Endothelial cell of umbilical vein (primary cell): ENCODE data around the gene REPIN1. TPM values are rescaled to one million over a fixed set of nuclear protein-coding genes. Genes with fewer than 3 reads are reported as not detected.

Experiments used
- BruUV-seq: library from RNA; stranded (reverse); fragments of 400-500 nt; replicated peaks from 2 replicates; lab custom pipeline; 2021; lab: Mats Ljungman, UMichigan
- CTCF ChIA-PET: fragments of 300-600, 350-600 bp; sonication (Branson Sonifier 250); formaldehyde crosslinking; loops from one replicate; lab custom pipeline; 2021; ENCODE audit warnings: antibody characterized with exemption, inconsistent platforms; lab: Charles Lee
- POLR2A ChIA-PET: fragments of 300-600, 350-600 bp; sonication (Branson Sonifier 250); formaldehyde crosslinking; loops from one replicate; lab custom pipeline; 2021; ENCODE audit warnings: antibody characterized with exemption, inconsistent platforms; lab: Charles Lee
- DNase-seq: peaks from one replicate; pipeline ENCODE4 v3.0.0-alpha.2; 2011; ENCODE audit warnings: low read depth, low spot score
- FAIRE-seq: peaks from 2 replicates; lab custom pipeline; 2011; peaks lifted over from hg19 to GRCh38; lab: Jason Lieb, UNC
- H2AFZ ChIP-seq: 2 replicates; pipeline ENCODE4 v1.6.0; 2012; ENCODE audit warnings: low read depth, low read length, control low read depth, inconsistent platforms
- H3K27ac ChIP-seq: 2 replicates; pipeline ENCODE4 v1.5.1; 2011; ENCODE audit warnings: low read depth, mild to moderate bottlenecking, control low read depth, low read length, moderate library complexity; ENCODE audit not compliant: insufficient read depth
- H3K27me3 ChIP-seq, 2 experiments: 2 replicates each; pipeline versions ENCODE4 v1.6.0 to v1.6.1; 2011; ENCODE audit warnings: low read length in 2 of 2, mixed read lengths in 1 of 2; ENCODE audit not compliant: control insufficient read depth in 2 of 2, insufficient read depth in 2 of 2
- H3K36me3 ChIP-seq, 2 experiments: 2 replicates in 1 of 2; 3 replicates in 1 of 2; pipeline ENCODE4 v1.5.1; 2011; ENCODE audit warnings: low read length in 2 of 2, mild to moderate bottlenecking in 1 of 2, moderate library complexity in 1 of 2; ENCODE audit not compliant: control insufficient read depth in 2 of 2, insufficient read depth in 2 of 2; ENCODE audit errors: extremely low read depth in 1 of 2
- H3K4me1 ChIP-seq: 3 replicates; pipeline ENCODE4 v1.5.1; 2011; ENCODE audit warnings: mild to moderate bottlenecking, low read length; ENCODE audit not compliant: control insufficient read depth, insufficient read depth; ENCODE audit errors: extremely low read depth
- H3K4me2 ChIP-seq: 2 replicates; pipeline ENCODE4 v1.6.1; 2011; ENCODE audit warnings: low read length, control low read depth, mixed read lengths; ENCODE audit not compliant: insufficient read depth
- H3K4me3 ChIP-seq, 3 experiments: fragments of 200-600 bp in 1 of 3; sonication (generic), shearing (Covaris generic) in 1 of 3; replicated peaks in 1 of 3; 2 replicates each; pipeline ENCODE4 v1.5.1; 2011 to 2016; ENCODE audit warnings: control low read depth in 3 of 3, low read length in 3 of 3, mild to moderate bottlenecking in 2 of 3, inconsistent platforms in 1 of 3, low read depth in 1 of 3, moderate library complexity in 1 of 3; ENCODE audit not compliant: insufficient read depth in 1 of 3
- H3K79me2 ChIP-seq: 2 replicates; pipeline ENCODE4 v1.6.0; 2012; ENCODE audit warnings: low read length, inconsistent platforms; ENCODE audit not compliant: control insufficient read depth, insufficient read depth
- H3K9ac ChIP-seq: replicated peaks from 2 replicates; pipeline ENCODE3; 2011; ENCODE audit warnings: low read length, control low read depth; ENCODE audit not compliant: insufficient read depth; ENCODE audit errors: extremely low read depth
- H3K9me1 ChIP-seq: replicated peaks from 3 replicates; pipeline ENCODE4 v1.6.0; 2011; ENCODE audit warnings: mild to moderate bottlenecking, low read length; ENCODE audit not compliant: control insufficient read depth, insufficient read depth; ENCODE audit errors: extremely low read depth
- H3K9me3 ChIP-seq: replicated peaks from 2 replicates; pipeline ENCODE4 v1.5.1; 2012; ENCODE audit warnings: low read length, inconsistent platforms; ENCODE audit not compliant: control insufficient read depth, insufficient read depth
- H4K20me1 ChIP-seq: replicated peaks from 2 replicates; pipeline ENCODE3; 2011; ENCODE audit warnings: mild to moderate bottlenecking, low read length; ENCODE audit not compliant: control insufficient read depth, insufficient read depth; ENCODE audit errors: extremely low read depth
- CTCF ChIP-seq, 2 donors: IDR thresholded peaks; 1 replicate in 1 of 2; 2 replicates in 1 of 2; pipeline ENCODE4 v1.5.1; 2011; ENCODE audit warnings: low read length in 2 of 2, mild to moderate bottlenecking in 2 of 2, moderate library complexity in 2 of 2, control low read depth in 1 of 2, inconsistent platforms in 1 of 2, low read depth in 1 of 2; ENCODE audit not compliant: insufficient read depth in 1 of 2; ENCODE audit errors: extremely low read depth in 1 of 2
- GATA2 ChIP-seq: IDR thresholded peaks from 2 replicates; pipeline ENCODE4 v1.7.0; 2011; ENCODE audit warnings: low read depth, mild to moderate bottlenecking, moderate library complexity, mixed read lengths, low read length; ENCODE audit not compliant: insufficient read length, insufficient read depth
- MAX ChIP-seq: IDR thresholded peaks from 2 replicates; pipeline ENCODE4 v1.6.1; 2011; ENCODE audit not compliant: insufficient read depth, insufficient read length
- dilution Hi-C: fragments of 300-500 bp; cut with MboI; formaldehyde crosslinking; loops from one replicate; pipeline ENCODE4 v1.15.0; 2019; ENCODE audit warnings: low sequenced_read_pairs; ENCODE audit not compliant: extremely low pct_ligation_motif_present
- intact Hi-C: fragments of 100-400 bp; cut with micrococcal nuclease; formaldehyde crosslinking; loops from one replicate; pipeline ENCODE4 v1.10.0; 2022
- polyA plus RNA-seq, 4 experiments: library from polyadenylated mRNA; depleted of rRNA in 3 of 4; stranded (reverse) in 3 of 4; unstranded in 1 of 4; fragments of >200 nt; gene quantifications; 2 replicates each; pipeline versions ENCODE4 v1.2.1 to v1.2.3, GENCODE V29; 2011 to 2012; ENCODE audit warnings: missing spikeins in 1 of 4
- total RNA-seq: library from RNA; stranded (reverse); gene quantifications from 2 replicates; pipeline ENCODE4 v1.2.3, GENCODE V29; 2021

Gene REPIN1
- total and polyA plus RNA-seq, 2 donors (not counting 3 experiments of a cell fraction or from before 2014, with no cell fraction given), result 108 to 140 TPM

- dilution Hi-C loops, result no loop called here
- FAIRE-seq, result peak; percentile 79
Measured at GRCh38 chr7:150356265-150356897, 12.2 kb upstream of the REPIN1 start.

More at GRCh38 chr7:150356265-150356897, 12.2 kb upstream of the REPIN1 start:
- DNase-seq, result peak; percentile 64
- no peaks in the 10 kb centered on the region for H3K9me3 ChIP-seq
- intact Hi-C loops, result loop anchor here (1.0 to 5.0 kb wide), 4 partner anchors 22 to 398 kb away; partner anchors contain the start of gene ZNF775
- peaks cover 0 to 2% of the 10 kb centered on the region in 2 experiments for H3K27me3 ChIP-seq
- BruUV-seq, result no TSS peak
- no peaks in the 10 kb centered on the region for H4K20me1 ChIP-seq
- no peak overlapping the region for H3K4me3 ChIP-seq
- no peaks in the 10 kb centered on the region for H3K79me2 ChIP-seq
- TF ChIP-seq CTCF (IDR thresholded peaks at IDR 0.05; ENCODE audit: extremely low read depth in 1 of 2, insufficient read depth in 1 of 2, low read depth in 1 of 2, low read length in 2 of 2), result peak; percentile 57 to 62
- no peak for TF ChIP-seq MAX
- TF ChIP-seq GATA2, result no peak
- H3K4me2 ChIP-seq, result no peak overlapping the region
- no peaks in the 10 kb centered on the region for H3K4me1 ChIP-seq
- H3K36me3 ChIP-seq, result no peaks in the 10 kb centered on the region
- no peaks in the 10 kb centered on the region for H3K9me1 ChIP-seq
- no peak overlapping the region for H3K9ac ChIP-seq
- H3K27ac ChIP-seq, result no peak overlapping the region
- CTCF ChIA-PET, result interaction anchor here (0.6 to 2.3 kb wide), 7 partner anchors 10 to 65 kb away, joined by 3 to 24 read pairs (median 4); no protein-coding TSS in a partner anchor
- POLR2A ChIA-PET, result no interaction called here
- H2AFZ ChIP-seq, result no peak overlapping the region
